Ascending aorta (tissue), 2 donors: ENCODE measurements around the gene RHOC. TPM values are rescaled to one million over a fixed set of nuclear protein-coding genes. Genes with fewer than 3 reads are reported as not detected.

Experiments
- DNase-seq, 2 donors: peaks; one replicate each; pipeline ENCODE4 v3.0.0-alpha.2; 2019; ENCODE audit warnings: low spot score in 2 of 2
- H3K27ac ChIP-seq, 2 donors: fragments of 200-600 bp; sonication (generic); one replicate each; pipeline ENCODE4 v1.5.1; 2016 to 2017; ENCODE audit warnings: mild to moderate bottlenecking in 1 of 2
- H3K27me3 ChIP-seq: fragments of 200-600 bp; sonication (generic); one replicate; pipeline ENCODE4 v1.5.1; 2017
- H3K36me3 ChIP-seq, 2 donors: fragments of 200-600 bp; sonication (generic); one replicate each; pipeline ENCODE4 v1.5.1; 2016
- H3K4me1 ChIP-seq, 2 donors: fragments of 200-600 bp; sonication (generic); one replicate each; pipeline ENCODE4 v1.5.1; 2016 to 2017; ENCODE audit warnings: mild to moderate bottlenecking in 1 of 2
- H3K4me3 ChIP-seq, 2 donors: fragments of 200-600 bp; sonication (generic); one replicate each; pipeline ENCODE4 v1.5.1; 2016 to 2017; ENCODE audit warnings: mild to moderate bottlenecking in 1 of 2
- H3K9me3 ChIP-seq, 2 donors: fragments of 200-600 bp; sonication (generic); one replicate each; pipeline ENCODE4 v1.5.1; 2016
- intact Hi-C: fragments of 100-400 bp; cut with DNase I; formaldehyde crosslinking; loops from one replicate; pipeline ENCODE4 v1.15.1; 2023
- total RNA-seq: library from RNA; depleted of rRNA; stranded (reverse); fragments of >200 nt; gene quantifications from one replicate; pipeline ENCODE4 v1.1.0, GENCODE V29; 2016
- TF ChIP-seq, protein P1 (sequence below), 3 experiments: fragments of 200-600 bp in 2 of 3; fragments of 450-650 bp in 1 of 3; sonication (generic) in 2 of 3; IDR thresholded peaks; one replicate each; pipeline ENCODE4 v1.5.1; 2016 to 2019; ENCODE audit warnings: antibody characterized with exemption in 3 of 3, mild to moderate bottlenecking in 1 of 3, moderate library complexity in 1 of 3

The RHOC gene
- total RNA-seq, 1 donor from 2014 or later: 379 TPM

- Histone ChIP-seq H3K4me3 (no peak overlapping the region), H3K9me3 (no peaks in the 10 kb centered on the region), H3K36me3 (peaks cover 36 to 44% of the 10 kb centered on the region in 2 donors), H3K27ac (peak overlapping the region; percentile 99), H3K4me1 (peaks cover 28 to 45% of the 10 kb centered on the region in 2 donors), H3K27me3 (no peaks in the 10 kb centered on the region)
- intact Hi-C loops: loop anchor here (5.0 to 10.0 kb wide), 4 partner anchors 160 to 968 kb away; partner anchors contain the start of genes INKA2 and MAGI3
- TF ChIP-seq, protein P1, sequence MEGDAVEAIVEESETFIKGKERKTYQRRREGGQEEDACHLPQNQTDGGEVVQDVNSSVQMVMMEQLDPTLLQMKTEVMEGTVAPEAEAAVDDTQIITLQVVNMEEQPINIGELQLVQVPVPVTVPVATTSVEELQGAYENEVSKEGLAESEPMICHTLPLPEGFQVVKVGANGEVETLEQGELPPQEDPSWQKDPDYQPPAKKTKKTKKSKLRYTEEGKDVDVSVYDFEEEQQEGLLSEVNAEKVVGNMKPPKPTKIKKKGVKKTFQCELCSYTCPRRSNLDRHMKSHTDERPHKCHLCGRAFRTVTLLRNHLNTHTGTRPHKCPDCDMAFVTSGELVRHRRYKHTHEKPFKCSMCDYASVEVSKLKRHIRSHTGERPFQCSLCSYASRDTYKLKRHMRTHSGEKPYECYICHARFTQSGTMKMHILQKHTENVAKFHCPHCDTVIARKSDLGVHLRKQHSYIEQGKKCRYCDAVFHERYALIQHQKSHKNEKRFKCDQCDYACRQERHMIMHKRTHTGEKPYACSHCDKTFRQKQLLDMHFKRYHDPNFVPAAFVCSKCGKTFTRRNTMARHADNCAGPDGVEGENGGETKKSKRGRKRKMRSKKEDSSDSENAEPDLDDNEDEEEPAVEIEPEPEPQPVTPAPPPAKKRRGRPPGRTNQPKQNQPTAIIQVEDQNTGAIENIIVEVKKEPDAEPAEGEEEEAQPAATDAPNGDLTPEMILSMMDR (IDR thresholded peaks at IDR 0.05): no peak
- DNase-seq: no peak
Measured at GRCh38 chr1:112702420-112703261, 4.3 kb downstream of the RHOC start.

DNA sequence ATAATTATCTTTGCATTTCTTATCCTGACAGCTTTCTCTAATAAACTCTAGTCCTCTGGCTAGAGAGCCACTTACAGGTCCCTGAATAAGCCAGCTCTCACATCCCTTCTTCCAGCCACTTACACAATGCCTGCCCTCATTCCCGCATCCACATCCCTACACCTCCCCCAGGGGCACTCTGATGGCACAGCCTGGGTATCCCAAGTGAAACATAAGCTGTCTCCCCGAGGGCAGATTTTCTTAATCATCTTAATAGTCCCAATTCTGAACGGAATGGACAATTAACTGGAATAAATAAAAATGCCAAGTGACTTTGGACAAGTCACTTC is 4.9 kb downstream of the RHOC start:
- no peak overlapping the region for H3K4me3 ChIP-seq
- DNase-seq: no peak
- peaks cover 41 to 46% of the 10 kb centered on the region in 2 donors for H3K36me3 ChIP-seq
- intact Hi-C loops: loop anchor here (5.0 to 10.0 kb wide), 4 partner anchors 160 to 967 kb away; partner anchors contain the start of genes INKA2 and MAGI3
- TF ChIP-seq, protein P1 (IDR thresholded peaks at IDR 0.05): no peak
- peak overlapping the region; percentile 99 for H3K27ac ChIP-seq
- peaks cover 28 to 45% of the 10 kb centered on the region in 2 donors for H3K4me1 ChIP-seq
- H3K9me3 ChIP-seq: no peaks in the 10 kb centered on the region
- H3K27me3 ChIP-seq: no peaks in the 10 kb centered on the region

DNA sequence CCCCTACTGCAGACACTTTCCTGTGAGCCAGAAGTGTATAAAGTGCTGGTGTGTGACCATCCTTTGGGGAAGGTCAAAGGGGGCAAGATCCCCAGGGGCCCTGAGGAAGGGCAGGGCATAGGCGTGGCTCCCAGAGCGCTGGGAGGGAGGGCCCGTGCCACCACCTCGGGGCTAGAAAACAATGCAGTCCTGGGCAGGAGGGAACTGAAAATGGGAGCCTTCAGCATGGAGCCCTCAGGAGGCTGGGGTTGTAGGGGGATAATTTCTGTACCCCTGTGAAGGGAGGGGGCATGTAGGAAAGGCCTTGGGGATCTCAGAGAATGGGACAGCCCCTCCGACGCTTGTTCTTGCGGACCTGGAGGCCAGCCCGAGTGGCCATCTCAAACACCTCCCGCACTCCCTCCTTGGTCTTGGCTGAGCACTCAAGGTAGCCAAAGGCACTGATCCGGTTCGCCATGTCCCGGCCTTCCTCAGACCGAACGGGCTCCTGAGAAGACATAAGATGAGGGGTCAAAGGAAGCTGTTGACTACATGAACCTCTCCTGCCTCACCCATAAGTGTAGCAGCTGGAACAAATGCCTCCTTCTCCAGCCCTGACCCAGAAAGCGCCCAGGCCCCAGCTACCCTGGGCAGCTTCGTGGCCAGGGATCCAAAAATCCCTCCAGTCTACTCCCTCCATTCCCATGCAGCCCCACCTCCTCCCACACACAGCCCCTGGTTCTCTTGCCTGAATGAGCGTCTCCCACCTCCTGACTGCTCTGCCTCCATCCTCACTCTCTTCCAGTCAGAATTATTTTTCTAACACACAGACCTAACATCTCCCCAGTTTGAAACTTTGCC is 5.5 kb downstream of the RHOC start:
- no peaks in the 10 kb centered on the region for H3K27me3 ChIP-seq
- TF ChIP-seq, protein P1 (IDR thresholded peaks at IDR 0.05): no peak
- H3K27ac ChIP-seq: peak overlapping the region; percentile 99
- H3K4me3 ChIP-seq: peak overlapping the region in 1 of 2 donors; percentile 0
- DNase-seq: no peak
- H3K36me3 ChIP-seq: peaks cover 47 to 52% of the 10 kb centered on the region in 2 donors
- H3K4me1 ChIP-seq: peaks cover 28 to 45% of the 10 kb centered on the region in 2 donors
- H3K9me3 ChIP-seq: no peaks in the 10 kb centered on the region
- intact Hi-C loops: loop anchor here (5.0 to 10.0 kb wide), 4 partner anchors 159 to 967 kb away; partner anchors contain the start of genes INKA2 and MAGI3

DNA sequence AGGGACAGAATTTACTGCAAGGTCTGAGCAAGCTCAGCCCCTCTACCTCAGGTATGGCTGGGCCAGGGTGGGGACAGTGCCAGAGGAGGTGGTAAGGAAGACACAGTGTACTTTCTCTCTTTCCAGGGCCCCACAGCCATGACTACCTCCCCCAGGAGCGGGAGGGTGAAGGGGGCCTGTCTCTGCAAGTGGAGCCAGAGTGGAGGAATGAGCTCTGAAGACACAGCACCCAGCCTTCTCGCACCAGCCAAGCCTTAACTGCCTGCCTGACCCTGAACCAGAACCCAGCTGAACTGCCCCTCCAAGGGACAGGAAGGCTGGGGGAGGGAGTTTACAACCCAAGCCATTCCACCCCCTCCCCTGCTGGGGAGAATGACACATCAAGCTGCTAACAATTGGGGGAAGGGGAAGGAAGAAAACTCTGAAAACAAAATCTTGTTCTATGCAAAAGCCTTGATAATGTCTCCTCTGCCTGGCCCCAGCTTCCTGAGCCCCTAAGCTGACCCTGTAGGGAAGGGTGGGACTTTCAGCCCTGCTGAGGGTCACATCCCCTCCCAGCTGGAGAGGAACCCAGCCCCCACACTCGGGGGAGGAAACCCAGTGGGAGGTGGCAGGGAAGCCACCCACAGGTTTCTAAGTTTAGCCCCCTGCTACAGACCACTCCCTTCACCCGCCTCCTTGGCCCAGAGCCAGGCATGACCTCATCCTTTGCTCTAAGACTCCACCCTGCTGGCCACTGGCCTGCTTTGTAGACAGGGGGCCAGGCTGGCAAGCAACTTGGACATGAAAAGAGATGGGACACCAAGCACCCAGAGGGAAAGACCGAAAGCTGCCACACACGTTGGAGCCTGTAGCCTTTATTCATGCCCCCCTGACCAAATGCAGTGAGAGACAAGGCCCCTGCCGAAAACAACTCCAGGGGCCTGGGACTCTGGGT is 6.4 kb downstream of the RHOC start:
- intact Hi-C loops: loop anchor here (1.0 to 10.0 kb wide), 5 partner anchors 26 to 966 kb away; partner anchors contain the start of genes INKA2, MAGI3 and MOV10
- peaks cover 27 to 45% of the 10 kb centered on the region in 2 donors for H3K4me1 ChIP-seq
- H3K27ac ChIP-seq: peak overlapping the region; percentile 99
- TF ChIP-seq, protein P1 (IDR thresholded peaks at IDR 0.05): no peak
- no peaks in the 10 kb centered on the region for H3K27me3 ChIP-seq
- DNase-seq: peak; percentile 93 to 99
- H3K4me3 ChIP-seq: peak overlapping the region in 1 of 2 donors; percentile 11
- H3K9me3 ChIP-seq: no peaks in the 10 kb centered on the region
- H3K36me3 ChIP-seq: peaks cover 54 to 59% of the 10 kb centered on the region in 2 donors
